ENCODE data around the gene RNF141.

RNF141 gene

DNA sequence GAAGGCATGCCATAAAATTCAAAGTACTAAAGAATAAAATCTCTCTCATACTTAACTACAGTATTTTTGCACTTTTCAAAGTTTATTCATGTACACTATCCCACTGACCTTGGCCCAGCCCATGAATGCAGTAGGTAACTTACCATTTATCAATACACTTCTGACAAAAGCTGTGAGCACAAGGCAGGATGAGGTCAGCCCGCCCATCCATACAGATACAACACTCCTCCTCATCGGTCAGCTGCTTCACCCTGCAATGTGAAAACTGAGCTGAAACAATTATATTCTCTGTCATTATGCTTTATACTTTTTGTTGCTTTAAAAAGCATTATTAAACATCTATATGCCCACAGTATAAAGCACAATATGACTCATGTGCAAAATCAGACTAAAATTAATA is 22.1 kb downstream of the RNF141 start:
- TF ChIP-seq, protein P1, sequence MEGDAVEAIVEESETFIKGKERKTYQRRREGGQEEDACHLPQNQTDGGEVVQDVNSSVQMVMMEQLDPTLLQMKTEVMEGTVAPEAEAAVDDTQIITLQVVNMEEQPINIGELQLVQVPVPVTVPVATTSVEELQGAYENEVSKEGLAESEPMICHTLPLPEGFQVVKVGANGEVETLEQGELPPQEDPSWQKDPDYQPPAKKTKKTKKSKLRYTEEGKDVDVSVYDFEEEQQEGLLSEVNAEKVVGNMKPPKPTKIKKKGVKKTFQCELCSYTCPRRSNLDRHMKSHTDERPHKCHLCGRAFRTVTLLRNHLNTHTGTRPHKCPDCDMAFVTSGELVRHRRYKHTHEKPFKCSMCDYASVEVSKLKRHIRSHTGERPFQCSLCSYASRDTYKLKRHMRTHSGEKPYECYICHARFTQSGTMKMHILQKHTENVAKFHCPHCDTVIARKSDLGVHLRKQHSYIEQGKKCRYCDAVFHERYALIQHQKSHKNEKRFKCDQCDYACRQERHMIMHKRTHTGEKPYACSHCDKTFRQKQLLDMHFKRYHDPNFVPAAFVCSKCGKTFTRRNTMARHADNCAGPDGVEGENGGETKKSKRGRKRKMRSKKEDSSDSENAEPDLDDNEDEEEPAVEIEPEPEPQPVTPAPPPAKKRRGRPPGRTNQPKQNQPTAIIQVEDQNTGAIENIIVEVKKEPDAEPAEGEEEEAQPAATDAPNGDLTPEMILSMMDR (IDR thresholded peaks at IDR 0.05; ENCODE audit: low read length, missing control alignments) = no peak
- H3K4me3 ChIP-seq (replicated peaks; ENCODE audit: low read depth, low read length) = no peak overlapping the region
- DNase-seq (ENCODE audit: low read depth) = no peak

DNA sequence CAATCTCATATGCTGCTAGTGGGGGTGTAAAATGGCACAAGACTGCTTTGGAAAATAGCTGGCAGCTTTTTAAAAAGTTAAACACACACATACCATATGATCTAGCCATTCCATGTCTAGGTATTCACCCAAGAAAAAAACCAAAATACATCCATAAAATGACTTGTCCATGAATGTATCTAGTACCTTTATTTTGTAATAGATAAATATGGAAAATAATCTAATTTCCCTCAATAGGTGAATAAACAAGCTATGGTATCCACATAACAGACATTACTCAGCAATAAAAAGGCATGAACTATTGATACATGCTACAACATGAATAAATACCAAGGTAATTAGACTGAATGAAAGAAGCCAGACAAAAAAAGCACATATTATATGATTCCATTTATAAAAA is 22.9 kb downstream of the RNF141 start:
- TF ChIP-seq, protein P1 (IDR thresholded peaks at IDR 0.05; ENCODE audit: low read length, missing control alignments) = no peak
- no peak overlapping the region for H3K4me3 ChIP-seq (replicated peaks; ENCODE audit: low read depth, low read length)
- DNase-seq (ENCODE audit: low read depth) = no peak

DNA sequence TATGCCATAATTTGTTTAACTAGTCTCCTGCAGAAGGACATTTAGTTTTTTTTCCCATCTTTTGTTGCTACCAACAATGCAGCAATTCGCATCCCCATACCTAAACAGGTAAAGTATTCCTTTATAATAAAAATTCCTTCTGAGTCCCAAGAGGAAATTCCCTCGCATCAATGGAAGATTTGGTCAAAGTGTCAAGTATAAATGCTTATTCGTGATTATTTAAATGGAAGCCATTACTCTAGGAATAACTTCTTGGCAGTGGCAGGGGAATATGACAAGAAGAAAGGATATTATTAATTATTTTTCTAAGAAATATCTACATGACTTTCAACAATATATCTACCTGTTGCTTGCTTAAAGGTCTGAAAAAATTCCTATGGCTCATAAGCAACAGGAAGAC is 25.6 kb downstream of the RNF141 start:
- no peak overlapping the region for H3K4me3 ChIP-seq (replicated peaks; ENCODE audit: low read depth, low read length)
- TF ChIP-seq, protein P1 (IDR thresholded peaks at IDR 0.05; ENCODE audit: low read length, missing control alignments) = no peak
- DNase-seq (ENCODE audit: low read depth) = no peak

- TF ChIP-seq, protein P1 (IDR thresholded peaks at IDR 0.05; ENCODE audit: low read length, missing control alignments) = no peak
- H3K4me3 ChIP-seq (replicated peaks; ENCODE audit: low read depth, low read length) = no peak overlapping the region
- DNase-seq (ENCODE audit: low read depth) = peak; percentile 12
These were observed 26.3 kb downstream of the RNF141 start for GRCh38 chr11:10514709-10515108.

GRCh38 chr11:10514202-10514601 is 26.8 kb downstream of the RNF141 start:
- TF ChIP-seq, protein P1 (IDR thresholded peaks at IDR 0.05; ENCODE audit: low read length, missing control alignments) = peak; percentile 36
- peak; percentile 52 for DNase-seq (ENCODE audit: low read depth)
- H3K4me3 ChIP-seq (replicated peaks; ENCODE audit: low read depth, low read length) = no peak overlapping the region

- H3K4me3 ChIP-seq (replicated peaks; ENCODE audit: low read depth, low read length) = no peak overlapping the region
- TF ChIP-seq, protein P1 (IDR thresholded peaks at IDR 0.05; ENCODE audit: low read length, missing control alignments) = no peak
- DNase-seq (ENCODE audit: low read depth) = no peak
These were observed 29.8 kb downstream of the RNF141 start for GRCh38 chr11:10511181-10511621.

- no peak for DNase-seq (ENCODE audit: low read depth)
- TF ChIP-seq, protein P1 (IDR thresholded peaks at IDR 0.05; ENCODE audit: low read length, missing control alignments) = no peak
- H3K4me3 ChIP-seq (replicated peaks; ENCODE audit: low read depth, low read length) = no peak overlapping the region
These were observed 35.0 kb downstream of the RNF141 start for GRCh38 chr11:10506008-10506370.
